ENCODE results near the gene SENP5. TPM values are rescaled to one million over a fixed set of nuclear protein-coding genes. Genes with fewer than 3 reads are reported as not detected.

Gene SENP5
- total and polyA plus RNA-seq, 2 of the 8 experiments (the other 6 are each of a cell fraction or from before 2014, with no cell fraction given), result 6.7 to 27.3 TPM

GRCh38 chr3:196963631-196963953, 95.9 kb downstream of the SENP5 start (continued):
- TF ChIP-seq SAP30 (IDR thresholded peaks at IDR 0.05; ENCODE audit: insufficient read depth, insufficient replicate concordance, low read length) (no peak), RNF2 (IDR thresholded peaks at IDR 0.05; ENCODE audit: borderline replicate concordance, low read depth, low read length, missing control alignments, poor library complexity, severe bottlenecking) (no peak), SIX5 (IDR thresholded peaks at IDR 0.05; ENCODE audit: low read depth, low read length) (no peak)
